ENCODE data around the gene SPEG. TPM values are rescaled to one million over a fixed set of nuclear protein-coding genes. Genes with fewer than 3 reads are reported as not detected.
A peak's percentile ranks its signal among the peaks of the same experiment; 100 is the strongest.

Gene SPEG
- total RNA-seq, 1 experiment from 2014 or later = 55.3 TPM

DNA sequence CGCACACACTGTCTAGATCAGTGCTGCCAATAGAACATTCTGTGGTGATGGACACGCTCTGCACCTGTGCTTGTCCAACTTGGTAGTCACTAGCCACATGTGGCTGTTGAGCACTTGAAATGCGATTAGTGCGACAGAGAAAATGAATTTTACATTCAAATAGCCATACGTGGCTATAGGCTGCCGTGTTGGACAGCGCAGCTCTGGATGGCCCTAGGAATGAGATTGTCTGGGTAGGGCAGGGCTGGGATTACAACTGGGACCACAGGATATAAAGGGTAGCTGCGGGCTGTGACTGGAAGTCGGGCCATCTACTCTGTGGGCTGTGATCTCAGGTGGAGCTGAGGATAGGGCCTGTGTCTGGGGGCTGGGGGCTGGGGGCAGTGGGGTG is 84.9 kb downstream of the SPEG start (continued):
- no peak for TF ChIP-seq TCF7 (CRISPR knock-in tag; IDR thresholded peaks at IDR 0.05; ENCODE audit: low read depth)
- no peak for TF ChIP-seq SP1 (CRISPR knock-in tag; conservative IDR thresholded peaks at IDR 0.05)
- TF ChIP-seq ESRRA (CRISPR knock-in tag; IDR thresholded peaks at IDR 0.05; ENCODE audit: borderline replicate concordance) = no peak
- TF ChIP-seq MXD4 (CRISPR knock-in tag; IDR thresholded peaks at IDR 0.05; ENCODE audit: borderline replicate concordance) = no peak
- no peak for TF ChIP-seq RORB (CRISPR knock-in tag; IDR thresholded peaks at IDR 0.05)
- no peak for TF ChIP-seq KAT7 (CRISPR knock-in tag; IDR thresholded peaks at IDR 0.05; ENCODE audit: borderline replicate concordance)
- TF ChIP-seq ZNF317 (CRISPR knock-in tag; IDR thresholded peaks at IDR 0.05; ENCODE audit: borderline replicate concordance, low read depth) = no peak
- TF ChIP-seq, protein P1, sequence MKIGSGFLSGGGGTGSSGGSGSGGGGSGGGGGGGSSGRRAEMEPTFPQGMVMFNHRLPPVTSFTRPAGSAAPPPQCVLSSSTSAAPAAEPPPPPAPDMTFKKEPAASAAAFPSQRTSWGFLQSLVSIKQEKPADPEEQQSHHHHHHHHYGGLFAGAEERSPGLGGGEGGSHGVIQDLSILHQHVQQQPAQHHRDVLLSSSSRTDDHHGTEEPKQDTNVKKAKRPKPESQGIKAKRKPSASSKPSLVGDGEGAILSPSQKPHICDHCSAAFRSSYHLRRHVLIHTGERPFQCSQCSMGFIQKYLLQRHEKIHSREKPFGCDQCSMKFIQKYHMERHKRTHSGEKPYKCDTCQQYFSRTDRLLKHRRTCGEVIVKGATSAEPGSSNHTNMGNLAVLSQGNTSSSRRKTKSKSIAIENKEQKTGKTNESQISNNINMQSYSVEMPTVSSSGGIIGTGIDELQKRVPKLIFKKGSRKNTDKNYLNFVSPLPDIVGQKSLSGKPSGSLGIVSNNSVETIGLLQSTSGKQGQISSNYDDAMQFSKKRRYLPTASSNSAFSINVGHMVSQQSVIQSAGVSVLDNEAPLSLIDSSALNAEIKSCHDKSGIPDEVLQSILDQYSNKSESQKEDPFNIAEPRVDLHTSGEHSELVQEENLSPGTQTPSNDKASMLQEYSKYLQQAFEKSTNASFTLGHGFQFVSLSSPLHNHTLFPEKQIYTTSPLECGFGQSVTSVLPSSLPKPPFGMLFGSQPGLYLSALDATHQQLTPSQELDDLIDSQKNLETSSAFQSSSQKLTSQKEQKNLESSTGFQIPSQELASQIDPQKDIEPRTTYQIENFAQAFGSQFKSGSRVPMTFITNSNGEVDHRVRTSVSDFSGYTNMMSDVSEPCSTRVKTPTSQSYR (CRISPR knock-in tag; IDR thresholded peaks at IDR 0.05) = no peak

DNA sequence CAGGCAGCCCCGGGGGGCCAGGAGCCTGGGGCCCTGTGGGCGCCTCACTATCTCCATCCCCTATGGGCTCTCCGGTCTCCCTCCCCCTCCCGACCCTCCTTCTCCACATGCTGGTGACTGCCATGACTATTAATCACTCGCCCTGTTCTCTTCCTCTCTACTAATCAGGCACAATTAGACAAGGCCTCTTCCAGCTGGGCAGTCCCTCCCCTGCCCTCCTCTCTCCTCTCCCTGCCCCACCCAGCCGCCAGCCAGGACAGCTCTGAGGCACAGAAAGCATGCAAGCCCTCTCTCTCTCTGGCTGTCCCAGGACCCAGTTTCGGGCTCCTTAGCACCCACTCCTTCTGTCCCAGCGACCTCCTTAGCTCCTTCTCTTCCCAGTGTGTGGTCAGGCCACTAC is 85.4 kb downstream of the SPEG start:
- ATAC-seq (no peak), DNase-seq (ENCODE audit: low spot score) (no peak)
- Mint-ChIP-seq H3K27ac (no peak overlapping the region), H3K9me3 (no peaks in the 10 kb centered on the region), H3K4me3 (no peak overlapping the region), H3K27me3 (ENCODE audit: low read depth) (peaks cover 34% of the 10 kb centered on the region), H3K4me1 (peaks cover 54% of the 10 kb centered on the region), H3K36me3 (no peaks in the 10 kb centered on the region)
- POLR2A ChIA-PET = interaction anchor here (0.8 to 1.4 kb wide), 5 partner anchors 9 to 43 kb away, joined by 3 to 9 read pairs (median 3); no protein-coding TSS in a partner anchor
- TF ChIP-seq CREB1 (CRISPR knock-in tag; IDR thresholded peaks at IDR 0.05) = no peak
- TF ChIP-seq, protein P2, sequence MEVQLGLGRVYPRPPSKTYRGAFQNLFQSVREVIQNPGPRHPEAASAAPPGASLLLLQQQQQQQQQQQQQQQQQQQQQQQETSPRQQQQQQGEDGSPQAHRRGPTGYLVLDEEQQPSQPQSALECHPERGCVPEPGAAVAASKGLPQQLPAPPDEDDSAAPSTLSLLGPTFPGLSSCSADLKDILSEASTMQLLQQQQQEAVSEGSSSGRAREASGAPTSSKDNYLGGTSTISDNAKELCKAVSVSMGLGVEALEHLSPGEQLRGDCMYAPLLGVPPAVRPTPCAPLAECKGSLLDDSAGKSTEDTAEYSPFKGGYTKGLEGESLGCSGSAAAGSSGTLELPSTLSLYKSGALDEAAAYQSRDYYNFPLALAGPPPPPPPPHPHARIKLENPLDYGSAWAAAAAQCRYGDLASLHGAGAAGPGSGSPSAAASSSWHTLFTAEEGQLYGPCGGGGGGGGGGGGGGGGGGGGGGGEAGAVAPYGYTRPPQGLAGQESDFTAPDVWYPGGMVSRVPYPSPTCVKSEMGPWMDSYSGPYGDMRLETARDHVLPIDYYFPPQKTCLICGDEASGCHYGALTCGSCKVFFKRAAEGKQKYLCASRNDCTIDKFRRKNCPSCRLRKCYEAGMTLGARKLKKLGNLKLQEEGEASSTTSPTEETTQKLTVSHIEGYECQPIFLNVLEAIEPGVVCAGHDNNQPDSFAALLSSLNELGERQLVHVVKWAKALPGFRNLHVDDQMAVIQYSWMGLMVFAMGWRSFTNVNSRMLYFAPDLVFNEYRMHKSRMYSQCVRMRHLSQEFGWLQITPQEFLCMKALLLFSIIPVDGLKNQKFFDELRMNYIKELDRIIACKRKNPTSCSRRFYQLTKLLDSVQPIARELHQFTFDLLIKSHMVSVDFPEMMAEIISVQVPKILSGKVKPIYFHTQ (CRISPR knock-in tag; IDR thresholded peaks at IDR 0.05) = no peak
- no peak for TF ChIP-seq ZNF423 (CRISPR knock-in tag; IDR thresholded peaks at IDR 0.05)
- CTCF ChIA-PET = interaction anchor here (0.7 to 41.3 kb wide), 14 partner anchors 8 to 117 kb away, joined by 3 to 2316 read pairs (median 8); partner anchors contain the start of genes CHPF, DES, GMPPA and SPEG

DNA sequence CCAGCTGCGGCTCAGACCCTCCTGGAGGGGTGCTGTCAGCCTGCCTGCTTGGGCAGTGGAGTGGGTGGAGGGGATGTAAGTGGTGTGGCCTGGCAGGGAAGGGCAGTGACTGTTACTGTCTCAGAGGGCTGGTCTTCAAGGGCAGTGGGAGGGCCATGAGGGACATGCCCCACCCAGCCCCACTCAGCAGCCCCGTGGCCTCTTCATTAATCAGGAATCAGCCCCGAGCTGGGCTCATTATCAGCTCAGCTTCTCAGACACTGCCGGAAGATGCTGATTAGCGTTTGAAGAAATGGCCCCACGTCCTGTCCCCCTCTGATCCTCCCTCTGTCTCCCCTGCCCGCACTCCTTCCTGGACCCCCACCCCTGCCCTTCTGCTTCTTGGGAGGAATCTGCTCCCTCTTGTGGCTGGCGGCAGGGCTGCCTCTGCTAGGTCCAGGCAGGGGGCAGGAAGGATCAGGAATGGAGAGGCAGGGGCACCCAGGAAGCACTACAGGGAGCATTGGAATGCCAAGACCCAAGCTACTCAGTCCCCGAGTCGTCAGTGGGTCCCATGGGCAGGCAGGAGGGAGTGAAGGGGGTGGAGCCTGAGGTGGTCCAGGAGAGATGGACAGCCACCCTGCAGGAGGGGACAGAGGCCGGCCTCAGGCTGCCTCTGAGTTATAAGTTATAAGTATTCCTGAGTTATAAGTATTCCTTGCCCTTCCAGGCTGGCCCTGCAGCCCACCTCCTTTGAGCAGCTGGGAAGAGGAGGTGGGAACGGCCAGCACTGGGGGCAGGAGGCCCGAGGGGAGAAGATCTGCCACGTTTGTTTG is 86.6 kb downstream of the SPEG start:
- ChIA-PET CTCF (interaction anchor here (0.5 to 41.3 kb wide), 21 partner anchors 8 to 226 kb away, joined by 3 to 2316 read pairs (median 9); partner anchors contain the start of genes CHPF, DES, GMPPA and TMEM198), POLR2A (interaction anchor here (0.8 to 1.4 kb wide), 5 partner anchors 10 to 26 kb away, joined by 3 to 5 read pairs (median 3); partner anchors contain the start of gene GMPPA)
- Mint-ChIP-seq H3K9me3 (no peaks in the 10 kb centered on the region), H3K36me3 (no peaks in the 10 kb centered on the region), H3K4me3 (peak overlapping the region; percentile 64), H3K27ac (peak overlapping the region; percentile 58), H3K27me3 (ENCODE audit: low read depth) (peaks cover 32% of the 10 kb centered on the region), H3K4me1 (peaks cover 64% of the 10 kb centered on the region)
- DNase-seq (ENCODE audit: low spot score) (peak; percentile 80), ATAC-seq (peak; percentile 68)
- no peak for TF ChIP-seq OVOL2 (CRISPR knock-in tag; IDR thresholded peaks at IDR 0.05; ENCODE audit: borderline replicate concordance)
- TF ChIP-seq, protein P3, sequence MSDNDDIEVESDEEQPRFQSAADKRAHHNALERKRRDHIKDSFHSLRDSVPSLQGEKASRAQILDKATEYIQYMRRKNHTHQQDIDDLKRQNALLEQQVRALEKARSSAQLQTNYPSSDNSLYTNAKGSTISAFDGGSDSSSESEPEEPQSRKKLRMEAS (CRISPR knock-in tag; IDR thresholded peaks at IDR 0.05) = no peak
- no peak for TF ChIP-seq TCF7 (CRISPR knock-in tag; IDR thresholded peaks at IDR 0.05; ENCODE audit: low read depth)
- no peak for TF ChIP-seq CREB1 (CRISPR knock-in tag; IDR thresholded peaks at IDR 0.05)
- TF ChIP-seq IRF2 (CRISPR knock-in tag; IDR thresholded peaks at IDR 0.05; ENCODE audit: borderline replicate concordance, low read depth) = no peak
- peak; percentile 97 for TF ChIP-seq ZNF423 (CRISPR knock-in tag; IDR thresholded peaks at IDR 0.05)
- TF ChIP-seq, protein P4, sequence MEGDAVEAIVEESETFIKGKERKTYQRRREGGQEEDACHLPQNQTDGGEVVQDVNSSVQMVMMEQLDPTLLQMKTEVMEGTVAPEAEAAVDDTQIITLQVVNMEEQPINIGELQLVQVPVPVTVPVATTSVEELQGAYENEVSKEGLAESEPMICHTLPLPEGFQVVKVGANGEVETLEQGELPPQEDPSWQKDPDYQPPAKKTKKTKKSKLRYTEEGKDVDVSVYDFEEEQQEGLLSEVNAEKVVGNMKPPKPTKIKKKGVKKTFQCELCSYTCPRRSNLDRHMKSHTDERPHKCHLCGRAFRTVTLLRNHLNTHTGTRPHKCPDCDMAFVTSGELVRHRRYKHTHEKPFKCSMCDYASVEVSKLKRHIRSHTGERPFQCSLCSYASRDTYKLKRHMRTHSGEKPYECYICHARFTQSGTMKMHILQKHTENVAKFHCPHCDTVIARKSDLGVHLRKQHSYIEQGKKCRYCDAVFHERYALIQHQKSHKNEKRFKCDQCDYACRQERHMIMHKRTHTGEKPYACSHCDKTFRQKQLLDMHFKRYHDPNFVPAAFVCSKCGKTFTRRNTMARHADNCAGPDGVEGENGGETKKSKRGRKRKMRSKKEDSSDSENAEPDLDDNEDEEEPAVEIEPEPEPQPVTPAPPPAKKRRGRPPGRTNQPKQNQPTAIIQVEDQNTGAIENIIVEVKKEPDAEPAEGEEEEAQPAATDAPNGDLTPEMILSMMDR (IDR thresholded peaks at IDR 0.05) = peak; percentile 49; the same call in 1 of the 2 replicates
- TF ChIP-seq, protein P5, sequence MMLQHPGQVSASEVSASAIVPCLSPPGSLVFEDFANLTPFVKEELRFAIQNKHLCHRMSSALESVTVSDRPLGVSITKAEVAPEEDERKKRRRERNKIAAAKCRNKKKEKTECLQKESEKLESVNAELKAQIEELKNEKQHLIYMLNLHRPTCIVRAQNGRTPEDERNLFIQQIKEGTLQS (CRISPR knock-in tag; conservative IDR thresholded peaks at IDR 0.05) = no peak
- TF ChIP-seq, protein P6, sequence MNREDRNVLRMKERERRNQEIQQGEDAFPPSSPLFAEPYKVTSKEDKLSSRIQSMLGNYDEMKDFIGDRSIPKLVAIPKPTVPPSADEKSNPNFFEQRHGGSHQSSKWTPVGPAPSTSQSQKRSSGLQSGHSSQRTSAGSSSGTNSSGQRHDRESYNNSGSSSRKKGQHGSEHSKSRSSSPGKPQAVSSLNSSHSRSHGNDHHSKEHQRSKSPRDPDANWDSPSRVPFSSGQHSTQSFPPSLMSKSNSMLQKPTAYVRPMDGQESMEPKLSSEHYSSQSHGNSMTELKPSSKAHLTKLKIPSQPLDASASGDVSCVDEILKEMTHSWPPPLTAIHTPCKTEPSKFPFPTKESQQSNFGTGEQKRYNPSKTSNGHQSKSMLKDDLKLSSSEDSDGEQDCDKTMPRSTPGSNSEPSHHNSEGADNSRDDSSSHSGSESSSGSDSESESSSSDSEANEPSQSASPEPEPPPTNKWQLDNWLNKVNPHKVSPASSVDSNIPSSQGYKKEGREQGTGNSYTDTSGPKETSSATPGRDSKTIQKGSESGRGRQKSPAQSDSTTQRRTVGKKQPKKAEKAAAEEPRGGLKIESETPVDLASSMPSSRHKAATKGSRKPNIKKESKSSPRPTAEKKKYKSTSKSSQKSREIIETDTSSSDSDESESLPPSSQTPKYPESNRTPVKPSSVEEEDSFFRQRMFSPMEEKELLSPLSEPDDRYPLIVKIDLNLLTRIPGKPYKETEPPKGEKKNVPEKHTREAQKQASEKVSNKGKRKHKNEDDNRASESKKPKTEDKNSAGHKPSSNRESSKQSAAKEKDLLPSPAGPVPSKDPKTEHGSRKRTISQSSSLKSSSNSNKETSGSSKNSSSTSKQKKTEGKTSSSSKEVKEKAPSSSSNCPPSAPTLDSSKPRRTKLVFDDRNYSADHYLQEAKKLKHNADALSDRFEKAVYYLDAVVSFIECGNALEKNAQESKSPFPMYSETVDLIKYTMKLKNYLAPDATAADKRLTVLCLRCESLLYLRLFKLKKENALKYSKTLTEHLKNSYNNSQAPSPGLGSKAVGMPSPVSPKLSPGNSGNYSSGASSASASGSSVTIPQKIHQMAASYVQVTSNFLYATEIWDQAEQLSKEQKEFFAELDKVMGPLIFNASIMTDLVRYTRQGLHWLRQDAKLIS (CRISPR knock-in tag; IDR thresholded peaks at IDR 0.05; ENCODE audit: borderline replicate concordance) = no peak
- no peak for TF ChIP-seq EMX1 (CRISPR knock-in tag; IDR thresholded peaks at IDR 0.05)
